MM.1S (cell line): Measurements from ENCODE around the gene PTH1R.

ENCODE experiments used
- CTCF ChIP-seq: fragments of 300-600 bp; sonication (generic); IDR thresholded peaks from 2 replicates; pipeline ENCODE4 v1.5.1; 2016; ENCODE audit warnings: antibody characterized with exemption, low read length, mixed read lengths
- EZH2 ChIP-seq: fragments of 300-600 bp; sonication (generic); optimal IDR thresholded peaks from 2 replicates; pipeline ENCODE3; 2017; ENCODE audit warnings: low read depth, mild to moderate bottlenecking, antibody characterized with exemption, low read length, mixed read lengths

GRCh38 chr3:46859001-46859710 is 18.4 kb upstream of the PTH1R start:
- TF ChIP-seq CTCF: no peak
- no peak for TF ChIP-seq EZH2
